ENCODE measurements around the gene DGKI. TPM values are rescaled to one million over a fixed set of nuclear protein-coding genes. Genes with fewer than 3 reads are reported as not detected.

DGKI gene
- total RNA-seq, 4 donors from 2014 or later, result 0.98 to 7.3 (median 2.7) TPM

DNA sequence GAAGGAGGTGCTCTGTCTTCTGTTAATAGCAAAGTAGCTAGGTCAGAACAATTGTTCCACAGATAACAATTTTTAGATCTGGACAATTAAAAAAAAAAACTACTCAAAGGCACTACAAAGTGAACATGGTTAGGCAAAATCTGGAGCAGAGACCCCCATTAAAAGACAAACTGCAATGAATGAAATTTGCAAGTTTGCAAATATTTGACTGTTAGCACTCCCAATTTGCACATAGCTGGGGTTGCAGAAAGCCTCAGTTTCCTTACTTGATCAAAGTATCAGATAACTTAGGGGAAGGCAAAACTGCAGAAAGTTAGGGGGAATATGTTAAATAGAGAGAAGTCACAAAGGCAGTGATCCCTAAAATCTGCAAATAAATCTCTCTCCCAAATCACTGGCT lies 68.3 kb downstream of the DGKI start:
- no peak for TF ChIP-seq CTCF (IDR thresholded peaks at IDR 0.05; ENCODE audit: low read depth)

- TF ChIP-seq CTCF (IDR thresholded peaks at IDR 0.05; ENCODE audit: low read depth), result no peak
Observed at GRCh38 chr7:137774793-137775201, 72.0 kb downstream of the DGKI start.

DNA sequence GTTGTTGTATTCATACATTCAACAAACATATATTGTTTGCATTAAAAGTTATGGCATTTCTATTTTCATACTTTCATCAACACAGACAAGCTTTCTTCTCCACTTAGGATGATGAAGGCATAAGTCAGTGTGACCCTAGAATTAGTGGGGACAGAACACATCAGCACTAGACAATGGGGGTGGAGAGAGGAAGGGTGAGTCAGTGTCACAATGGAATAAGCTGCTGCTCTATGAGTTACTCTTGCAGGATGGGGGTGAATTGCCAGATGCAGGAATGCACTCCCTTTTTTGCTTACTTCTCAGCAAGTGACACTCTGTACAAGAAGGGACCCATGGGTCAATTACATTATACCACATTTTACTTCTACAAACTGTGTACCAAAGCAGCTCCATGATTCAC lies 74.0 kb downstream of the DGKI start:
- no peak for TF ChIP-seq CTCF (IDR thresholded peaks at IDR 0.05; ENCODE audit: low read depth)

DNA sequence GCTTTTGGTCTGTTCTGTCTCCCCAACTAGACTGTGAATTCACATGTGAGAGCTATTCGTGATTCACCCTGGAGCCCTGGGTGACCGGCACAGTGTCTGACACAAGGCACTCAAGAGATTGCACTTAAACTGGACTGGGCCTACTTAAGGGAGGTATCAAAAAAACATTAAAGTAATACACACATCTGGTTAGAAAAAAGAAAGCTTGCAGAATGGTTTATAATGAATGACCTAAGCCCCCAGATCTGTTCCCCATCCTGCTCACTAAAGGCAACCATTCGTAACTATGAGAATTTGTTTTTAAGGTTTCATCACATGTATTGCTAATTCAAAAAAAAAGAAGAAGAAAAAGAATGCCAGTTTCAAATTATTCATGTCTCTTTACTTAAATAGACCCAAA lies 74.5 kb downstream of the DGKI start:
- no peak for TF ChIP-seq CTCF (IDR thresholded peaks at IDR 0.05; ENCODE audit: low read depth)

GRCh38 chr7:137771679-137772078 lies 75.1 kb downstream of the DGKI start:
- TF ChIP-seq CTCF (IDR thresholded peaks at IDR 0.05; ENCODE audit: low read depth), result no peak

DNA sequence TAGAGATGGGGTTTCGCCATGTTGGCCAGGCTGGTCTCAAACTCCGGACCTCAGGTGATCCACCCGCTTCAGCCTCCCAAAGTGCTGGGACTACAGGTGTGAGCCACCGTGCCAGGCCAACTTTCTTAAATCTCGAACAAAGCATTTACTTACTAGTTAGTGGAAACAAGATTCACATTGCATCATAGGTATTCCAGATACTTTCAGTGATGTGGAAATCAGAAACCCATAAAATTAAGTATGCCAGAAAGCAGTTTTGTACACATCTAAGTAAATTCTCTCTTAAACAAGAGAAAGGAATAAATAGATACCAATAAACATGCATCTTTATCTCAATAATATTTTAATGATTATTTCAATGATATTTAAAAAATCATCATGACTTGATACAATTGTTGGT lies 75.5 kb downstream of the DGKI start:
- TF ChIP-seq CTCF (IDR thresholded peaks at IDR 0.05; ENCODE audit: low read depth), result no peak

- no peak for TF ChIP-seq CTCF (IDR thresholded peaks at IDR 0.05; ENCODE audit: low read depth)
Observed at GRCh38 chr7:137768366-137768765, 78.4 kb downstream of the DGKI start.

Data from subcutaneous adipose tissue (tissue), 4 donors.